WTC11 (cell line): ENCODE results near the gene DCAF6.

Experiments
- NFE2L1 ChIP-seq: sonication (generic); formaldehyde crosslinking; IDR thresholded peaks from 2 replicates; pipeline ENCODE4 v1.8.1; 2023; ENCODE audit warnings: missing genetic modification reagents
- NR2C2 ChIP-seq: sonication (generic); formaldehyde crosslinking; IDR thresholded peaks from 2 replicates; pipeline ENCODE4 v1.8.0; 2022; ENCODE audit warnings: mild to moderate bottlenecking, missing genetic modification reagents

GRCh38 chr1:168086438-168086837 is 150.0 kb downstream of the DCAF6 start:
- TF ChIP-seq NFE2L1 (CRISPR knock-in tag) (no peak), NR2C2 (no peak)
